ENCODE results near the gene OR7A5. TPM values are rescaled to one million over a fixed set of nuclear protein-coding genes. Genes with fewer than 3 reads are reported as not detected.

The OR7A5 gene
- total and polyA plus RNA-seq, 2 of the 8 experiments (the other 6 are each of a cell fraction or from before 2014, with no cell fraction given), result not detected

GRCh38 chr19:14814982-14815652 lies 19.9 kb downstream of the OR7A5 start (continued):
- TF ChIP-seq HDAC2 (IDR thresholded peaks at IDR 0.05; ENCODE audit: borderline replicate concordance in 1 of 2, low read depth in 2 of 2, low read length in 2 of 2) (no peak), SP4 (IDR thresholded peaks at IDR 0.05; ENCODE audit: low read length) (no peak), CHD2 (IDR thresholded peaks at IDR 0.05; ENCODE audit: low read length) (no peak), EP300 (IDR thresholded peaks at IDR 0.05; ENCODE audit: borderline replicate concordance in 1 of 2, low read depth in 2 of 2, low read length in 2 of 2) (no peak), CTCF (IDR thresholded peaks at IDR 0.05; ENCODE audit: control extremely low read depth in 1 of 3, insufficient read depth in 1 of 3, low read depth in 1 of 3, low read length in 3 of 3) (no peak), MAX (IDR thresholded peaks at IDR 0.05) (no peak)
